Measurements from ENCODE around the gene CELF1.

Gene CELF1

GRCh38 chr11:47447906-47448305, 105.0 kb downstream of the CELF1 start:
- no peak for DNase-seq (ENCODE audit: low read depth)

- no peak for DNase-seq (ENCODE audit: low read depth)
Measured at GRCh38 chr11:47446833-47447232, 106.1 kb downstream of the CELF1 start.

GRCh38 chr11:47445840-47446239, 107.1 kb downstream of the CELF1 start:
- DNase-seq (ENCODE audit: low read depth), result no peak

GRCh38 chr11:47443817-47444216, 109.1 kb downstream of the CELF1 start:
- no peak for DNase-seq (ENCODE audit: low read depth)

GRCh38 chr11:47443028-47443700, 109.8 kb downstream of the CELF1 start:
- DNase-seq (ENCODE audit: low read depth), result no peak

- DNase-seq (ENCODE audit: low read depth), result no peak
Measured at GRCh38 chr11:47442514-47442913, 110.4 kb downstream of the CELF1 start.

- no peak for DNase-seq (ENCODE audit: low read depth)
Measured at GRCh38 chr11:47441421-47441820, 111.5 kb downstream of the CELF1 start.

GRCh38 chr11:47440054-47440476, 112.9 kb downstream of the CELF1 start:
- DNase-seq (ENCODE audit: low read depth), result no peak

GRCh38 chr11:47438721-47439120, 114.2 kb downstream of the CELF1 start:
- no peak for DNase-seq (ENCODE audit: low read depth)

- no peak for DNase-seq (ENCODE audit: low read depth)
Measured at GRCh38 chr11:47437746-47438418, 115.0 kb downstream of the CELF1 start.

GRCh38 chr11:47437218-47437745, 115.7 kb downstream of the CELF1 start:
- no peak for DNase-seq (ENCODE audit: low read depth)

- DNase-seq (ENCODE audit: low read depth), result no peak
Measured at GRCh38 chr11:47436726-47437125, 116.2 kb downstream of the CELF1 start.

GRCh38 chr11:47435687-47436086, 117.2 kb downstream of the CELF1 start:
- no peak for DNase-seq (ENCODE audit: low read depth)

GRCh38 chr11:47434011-47434786, 118.7 kb downstream of the CELF1 start:
- peak; percentile 91 for DNase-seq (ENCODE audit: low read depth)

GRCh38 chr11:47433157-47433556, 119.8 kb downstream of the CELF1 start:
- no peak for DNase-seq (ENCODE audit: low read depth)

GRCh38 chr11:47431356-47432083, 121.4 kb downstream of the CELF1 start:
- DNase-seq (ENCODE audit: low read depth), result no peak

GRCh38 chr11:47430524-47430923, 122.4 kb downstream of the CELF1 start:
- DNase-seq (ENCODE audit: low read depth), result no peak

- DNase-seq (ENCODE audit: low read depth), result peak; percentile 92
Measured at GRCh38 chr11:47426062-47426956, 126.6 kb downstream of the CELF1 start, which contains the start of gene PSMC3. Gene PSMC3 (minus strand): TSS chr11:47426439. CDS start chr11:47426279, 160 bp downstream.

- no peak for DNase-seq (ENCODE audit: low read depth)
Measured at GRCh38 chr11:47425611-47426010, 127.3 kb downstream of the CELF1 start.

- no peak for DNase-seq (ENCODE audit: low read depth)
Measured at GRCh38 chr11:47418454-47419259, 134.3 kb downstream of the CELF1 start.

Data from GM04504 (cell line).